ENCODE results near the gene OR2A12.
"Not testable (repeated sequence)": the region's sequence is repeated elsewhere in the genome, so short reads cannot be mapped to it uniquely, and the experiment has no call there.

OR2A12 gene

GRCh38 chr7:144118341-144118740 is 32.3 kb downstream of the OR2A12 start:
- no peak for DNase-seq (ENCODE audit: low spot score)

- no peak for DNase-seq (ENCODE audit: low spot score)
Observed at GRCh38 chr7:144122876-144123275, 36.8 kb downstream of the OR2A12 start, which contains the start of gene OR2A14. TSS of gene OR2A14 (plus strand) at chr7:144123176. CDS start at chr7:144129113, 5,937 bp downstream.

GRCh38 chr7:144127714-144128334 is 41.7 kb downstream of the OR2A12 start:
- peak; percentile 75 for DNase-seq (ENCODE audit: low spot score)

GRCh38 chr7:144129601-144130000 is 43.5 kb downstream of the OR2A12 start:
- DNase-seq (ENCODE audit: low spot score) = not testable (repeated sequence)

GRCh38 chr7:144130730-144131129 is 44.7 kb downstream of the OR2A12 start:
- DNase-seq (ENCODE audit: low spot score) = no peak

DNA sequence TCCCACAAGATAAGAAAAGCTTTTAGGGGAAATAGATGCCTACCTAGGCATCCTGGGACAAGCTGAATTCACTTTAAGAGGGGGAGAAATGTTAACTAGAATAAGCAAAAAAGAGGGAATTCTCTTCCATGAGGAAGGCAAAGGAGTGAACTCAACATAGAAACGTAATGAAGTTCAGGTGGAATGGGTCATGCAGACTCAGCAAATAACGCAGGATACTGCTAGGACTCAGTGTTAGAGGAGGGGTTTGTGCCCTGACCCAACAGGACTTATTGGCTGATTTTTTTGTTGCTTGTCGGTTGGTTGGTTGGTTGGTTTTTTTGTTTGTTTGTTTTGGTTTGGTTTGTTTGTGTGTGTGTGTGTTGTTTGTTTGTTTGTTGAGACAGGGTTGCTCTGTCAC is 46.2 kb downstream of the OR2A12 start:
- no peak for DNase-seq (ENCODE audit: low spot score)

DNA sequence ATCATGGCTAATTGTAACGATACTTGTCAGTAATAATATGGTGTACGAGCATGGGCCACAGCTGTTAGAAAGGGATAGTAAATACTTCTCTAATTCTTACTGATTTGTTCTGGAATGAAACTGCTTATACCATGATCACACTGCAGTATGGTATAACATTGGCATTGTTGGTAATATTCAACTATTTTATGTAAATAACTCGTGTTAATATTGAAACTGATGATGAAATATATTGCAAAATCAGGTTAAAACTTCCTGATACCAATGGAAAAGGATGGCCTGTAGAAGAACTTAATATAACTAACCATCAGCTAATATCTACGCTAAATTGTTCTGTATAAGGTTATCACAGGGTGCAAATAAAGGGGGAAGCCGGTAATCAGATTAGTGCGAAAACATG is 47.2 kb downstream of the OR2A12 start:
- DNase-seq (ENCODE audit: low spot score) = no peak

GRCh38 chr7:144134116-144134515 is 48.0 kb downstream of the OR2A12 start:
- no peak for DNase-seq (ENCODE audit: low spot score)

DNA sequence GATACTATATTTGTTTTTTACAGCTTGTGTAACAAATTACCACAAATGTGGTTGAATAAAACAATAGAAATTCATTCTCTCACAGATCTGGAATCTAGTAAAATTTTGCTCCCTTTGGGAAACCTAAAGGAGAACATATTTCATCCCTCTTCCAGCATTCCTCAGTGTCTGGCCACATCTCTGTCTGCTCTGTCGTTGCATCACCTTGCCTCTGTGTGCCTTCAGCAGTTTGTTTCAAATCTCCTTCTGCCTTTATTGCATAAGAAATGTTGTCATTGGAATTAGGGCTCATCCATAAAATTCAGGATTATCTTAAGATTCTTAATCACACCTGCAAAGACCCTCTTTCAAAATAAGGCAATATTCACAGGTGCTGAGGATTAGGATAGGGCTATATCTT is 51.4 kb downstream of the OR2A12 start:
- no peak for DNase-seq (ENCODE audit: low spot score)

- DNase-seq (ENCODE audit: low spot score) = no peak
Observed at GRCh38 chr7:144142187-144142586, 56.1 kb downstream of the OR2A12 start.

DNA sequence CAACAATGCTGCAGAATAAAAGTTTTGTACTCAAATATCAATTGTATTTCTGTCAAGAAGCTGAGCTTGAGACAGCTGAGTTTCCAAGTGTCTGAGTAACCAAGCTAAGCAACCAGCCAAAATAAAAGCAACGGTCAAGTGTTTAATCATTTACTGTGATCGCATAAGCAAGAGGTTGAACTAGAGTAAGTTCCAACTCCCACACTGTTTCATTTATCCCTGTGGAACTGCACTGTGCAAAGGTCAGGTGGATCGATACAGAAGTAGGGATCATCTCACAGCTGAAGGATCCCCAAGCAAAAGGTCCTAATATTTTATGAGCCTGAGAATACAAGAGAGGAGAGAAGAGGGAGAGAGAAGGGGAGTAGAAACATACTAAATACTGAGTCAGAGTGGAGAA is 58.3 kb downstream of the OR2A12 start:
- no peak for DNase-seq (ENCODE audit: low spot score)

GRCh38 chr7:144148224-144148827 is 62.2 kb downstream of the OR2A12 start:
- DNase-seq (ENCODE audit: low spot score) = no peak

Data from HuH-7 (cell line).